Measurements from ENCODE around the gene PROSER2.

PROSER2 gene

GRCh38 chr10:11823122-11823988 lies at the start of gene PROSER2:
PROSER2 (plus strand) TSS chr10:11823356; CDS start chr10:11852078, 28,722 bp downstream.
- DNase-seq (peak; percentile 52), ATAC-seq (peak; percentile 83)

GRCh38 chr10:11773761-11774441 lies 49.3 kb upstream of the PROSER2 start:
- no peak for DNase-seq
- no peak for ATAC-seq

- DNase-seq = no peak
Observed at GRCh38 chr10:11775412-11775811, 47.7 kb upstream of the PROSER2 start.

GRCh38 chr10:11776080-11776479 lies 47.1 kb upstream of the PROSER2 start:
- ATAC-seq (no peak), DNase-seq (no peak)

More at GRCh38 chr10:11775412-11775811, 47.7 kb upstream of the PROSER2 start:
- ATAC-seq = no peak

GRCh38 chr10:11781114-11781513 lies 42.0 kb upstream of the PROSER2 start:
- DNase-seq (no peak), ATAC-seq (no peak)

GRCh38 chr10:11782793-11783557 lies 40.2 kb upstream of the PROSER2 start:
- DNase-seq = no peak
- ATAC-seq = peak; percentile 49

GRCh38 chr10:11783558-11783865 lies 39.6 kb upstream of the PROSER2 start:
- DNase-seq (no peak), ATAC-seq (no peak)

- DNase-seq (no peak), ATAC-seq (no peak)
Observed at GRCh38 chr10:11787374-11787773, 35.8 kb upstream of the PROSER2 start.

- no peak for ATAC-seq
- DNase-seq = no peak
Observed at GRCh38 chr10:11787846-11788245, 35.3 kb upstream of the PROSER2 start.

- ATAC-seq (no peak), DNase-seq (no peak)
Observed at GRCh38 chr10:11789306-11789705, 33.9 kb upstream of the PROSER2 start.

- ATAC-seq (no peak), DNase-seq (no peak)
Observed at GRCh38 chr10:11789956-11790355, 33.2 kb upstream of the PROSER2 start.

- no peak for ATAC-seq
- no peak for DNase-seq
Observed at GRCh38 chr10:11793762-11794479, 29.2 kb upstream of the PROSER2 start.

GRCh38 chr10:11794566-11794965 lies 28.6 kb upstream of the PROSER2 start:
- DNase-seq = no peak
- ATAC-seq = no peak

- ATAC-seq = no peak
- no peak for DNase-seq
Observed at GRCh38 chr10:11795101-11795920, 27.8 kb upstream of the PROSER2 start.

GRCh38 chr10:11796474-11796873 lies 26.7 kb upstream of the PROSER2 start:
- no peak for DNase-seq
- ATAC-seq = no peak

GRCh38 chr10:11797281-11797680 lies 25.9 kb upstream of the PROSER2 start:
- ATAC-seq = no peak
- DNase-seq = no peak

- ATAC-seq (no peak), DNase-seq (no peak)
Observed at GRCh38 chr10:11797847-11798633, 25.1 kb upstream of the PROSER2 start.

- ATAC-seq (no peak), DNase-seq (no peak)
Observed at GRCh38 chr10:11798845-11799735, 24.1 kb upstream of the PROSER2 start.

GRCh38 chr10:11799736-11800080 lies 23.4 kb upstream of the PROSER2 start:
- no peak for ATAC-seq
- no peak for DNase-seq

GRCh38 chr10:11804336-11804735 lies 18.8 kb upstream of the PROSER2 start:
- ATAC-seq (no peak), DNase-seq (no peak)
